HEK293T (cell line): Measurements from ENCODE around the gene HMGN1.

Source experiments
- ARNT ChIP-seq: fragments of 450-650 bp; IDR thresholded peaks from 2 replicates; pipeline ENCODE4 v1.6.1; 2017; ENCODE audit warnings: mild to moderate bottlenecking
- TARDBP ChIP-seq: fragments of 450-650 bp; IDR thresholded peaks from 2 replicates; pipeline ENCODE4 v1.6.1; 2016

- TF ChIP-seq TARDBP: no peak
- TF ChIP-seq ARNT: no peak
Measured at GRCh38 chr21:39364949-39365348, 16.1 kb upstream of the HMGN1 start.
